Coronary artery (tissue), 2 donors: ENCODE measurements around the gene APBB2.

Source experiments
- DNase-seq: peaks from one replicate; pipeline ENCODE4 v3.0.0-alpha.2; 2017; ENCODE audit warnings: low spot score
- H3K27ac ChIP-seq, 2 donors: fragments of 200-600 bp; sonication (generic); one replicate each; pipeline ENCODE4 v1.5.1; 2016 to 2019
- H3K4me3 ChIP-seq: fragments of 200-600 bp; sonication (generic); 2 replicates; pipeline ENCODE4 v1.5.1; 2016; ENCODE audit warnings: mild to moderate bottlenecking, moderate library complexity
- CTCF ChIP-seq: fragments of 200-600 bp; sonication (generic); IDR thresholded peaks from one replicate; pipeline ENCODE4 v1.5.1; 2019; ENCODE audit warnings: antibody characterized with exemption

APBB2 gene

DNA sequence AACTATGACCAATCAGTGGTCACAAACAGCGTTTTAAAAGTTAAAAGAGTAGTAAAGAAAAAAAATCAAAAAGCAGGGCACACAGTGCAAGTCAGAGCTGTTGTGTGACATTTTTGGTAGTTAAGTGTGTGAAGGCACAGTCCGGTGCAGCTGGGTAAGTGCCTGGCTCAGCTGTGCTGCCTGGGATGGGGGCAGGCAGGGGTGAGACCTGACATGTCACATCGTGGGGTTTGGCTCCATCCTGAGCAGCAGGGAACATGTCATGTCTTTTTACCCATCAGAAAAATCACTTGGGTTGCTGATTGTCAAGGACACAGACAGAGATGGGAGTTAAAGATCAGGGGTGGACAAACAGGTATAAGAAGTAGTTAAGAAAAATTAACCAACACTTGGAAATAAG lies 339.4 kb downstream of the APBB2 start:
- no peak for DNase-seq
- no peak for TF ChIP-seq CTCF
- no peak overlapping the region for H3K4me3 ChIP-seq

GRCh38 chr4:40874331-40874730 lies 340.0 kb downstream of the APBB2 start:
- no peak for DNase-seq
- no peak overlapping the region for H3K4me3 ChIP-seq
- H3K27ac ChIP-seq = no peak overlapping the region
- no peak for TF ChIP-seq CTCF

More for the DNA sequence above, 339.4 kb downstream of the APBB2 start:
- H3K27ac ChIP-seq = peak overlapping the region in 1 of 2 donors; percentile 15

DNA sequence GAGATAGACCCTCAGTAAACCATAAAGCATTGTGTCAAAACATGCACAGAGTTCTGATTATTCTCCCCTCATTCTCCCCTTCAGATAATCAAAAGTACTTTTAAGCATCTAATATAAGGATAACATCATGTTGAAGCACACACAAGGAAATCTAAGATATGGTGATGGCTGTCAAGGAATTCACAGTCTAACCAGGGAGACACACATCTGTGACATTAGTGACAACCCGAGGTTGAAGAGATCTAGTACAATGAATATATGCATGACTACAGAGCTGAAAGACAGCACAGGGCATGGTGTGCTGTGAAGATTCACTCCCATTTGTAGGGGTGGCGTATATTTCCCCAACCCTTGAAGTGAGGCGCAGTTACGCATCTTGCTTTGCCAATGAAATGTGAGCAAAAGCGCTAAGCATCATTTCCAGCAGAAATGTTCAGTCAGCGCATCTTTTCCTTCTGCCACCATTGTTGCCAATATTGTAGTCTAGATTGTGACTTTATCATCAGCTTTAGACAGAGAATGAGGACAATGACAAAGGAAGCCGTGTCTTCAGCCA lies 342.6 kb downstream of the APBB2 start:
- no peak for DNase-seq
- Histone ChIP-seq H3K4me3 (no peak overlapping the region), H3K27ac (no peak overlapping the region)
- no peak for TF ChIP-seq CTCF

GRCh38 chr4:40870150-40870549 lies 344.2 kb downstream of the APBB2 start:
- Histone ChIP-seq H3K4me3 (no peak overlapping the region), H3K27ac (no peak overlapping the region)
- no peak for TF ChIP-seq CTCF
- no peak for DNase-seq

- no peak for TF ChIP-seq CTCF
- DNase-seq = no peak
- Histone ChIP-seq H3K4me3 (no peak overlapping the region), H3K27ac (no peak overlapping the region)
Measured at GRCh38 chr4:40865696-40866095, 348.6 kb downstream of the APBB2 start.

DNA sequence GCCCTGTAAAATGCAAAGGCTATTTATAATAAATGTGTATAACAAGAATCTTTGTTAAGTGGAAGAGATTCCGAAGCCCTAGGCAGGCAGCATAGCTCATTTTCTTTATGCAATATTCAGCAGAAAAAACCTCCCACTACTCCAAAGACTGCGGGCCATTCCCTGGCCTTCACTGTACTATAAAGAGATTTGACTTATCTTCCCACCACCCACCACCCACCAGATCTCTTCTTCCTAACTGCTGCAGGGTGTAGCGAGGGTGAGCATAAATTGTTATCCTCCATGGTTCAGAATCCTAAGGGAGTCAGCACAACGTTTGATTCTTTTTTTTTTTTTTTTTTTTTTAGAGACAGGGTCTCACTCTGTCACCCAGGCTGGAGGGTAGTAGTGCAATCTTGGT lies 349.8 kb downstream of the APBB2 start:
- no peak for DNase-seq
- Histone ChIP-seq H3K27ac (no peak overlapping the region), H3K4me3 (no peak overlapping the region)
- no peak for TF ChIP-seq CTCF

DNA sequence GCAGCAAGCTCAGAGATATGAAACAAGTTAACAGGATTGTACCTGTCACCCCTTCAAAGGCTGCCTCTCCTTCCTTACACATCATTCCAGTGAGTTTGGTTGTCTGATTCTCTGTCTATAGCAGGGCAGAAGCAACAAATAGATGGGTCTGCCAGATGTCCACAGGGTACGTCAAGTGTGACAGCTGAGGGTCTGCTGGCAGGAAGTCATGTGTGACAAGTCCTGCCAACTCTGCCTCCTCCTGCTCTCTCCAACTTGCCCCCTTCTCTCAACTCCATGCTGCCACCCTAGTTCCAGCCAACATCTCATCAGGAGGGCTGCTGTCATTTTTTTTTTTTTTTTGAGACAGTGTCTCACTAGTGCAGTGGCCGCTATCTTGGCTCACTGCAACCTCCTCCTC lies 355.4 kb downstream of the APBB2 start:
- no peak overlapping the region for H3K27ac ChIP-seq
- DNase-seq = no peak
- no peak for TF ChIP-seq CTCF
- H3K4me3 ChIP-seq = no peak overlapping the region
